Right hindlimb (tissue), 1 donor: Measurements from ENCODE around the gene CAP2.
"Not testable (repeated sequence)": the region's sequence is repeated elsewhere in the genome, so short reads cannot be mapped to it uniquely, and the experiment has no call there.

Source experiments
- DNase-seq: peaks from one replicate; pipeline ENCODE4 v3.0.0-alpha.2; 2018

The CAP2 gene

GRCh38 chr6:17397764-17398194, 4.4 kb downstream of the CAP2 start:
- no peak for DNase-seq

GRCh38 chr6:17405181-17405943, 12.0 kb downstream of the CAP2 start:
- DNase-seq: not testable (repeated sequence)

GRCh38 chr6:17405944-17406245, 12.5 kb downstream of the CAP2 start:
- DNase-seq: no peak

- DNase-seq: no peak
Measured at GRCh38 chr6:17408081-17408480, 14.7 kb downstream of the CAP2 start.

GRCh38 chr6:17410281-17410680, 16.9 kb downstream of the CAP2 start:
- DNase-seq: no peak

GRCh38 chr6:17413313-17413750, 19.9 kb downstream of the CAP2 start:
- no peak for DNase-seq

- not testable (repeated sequence) for DNase-seq
Measured at GRCh38 chr6:17414395-17414794, 21.0 kb downstream of the CAP2 start.

GRCh38 chr6:17415321-17415720, 21.9 kb downstream of the CAP2 start:
- DNase-seq: no peak

- no peak for DNase-seq
Measured at GRCh38 chr6:17416806-17417205, 23.4 kb downstream of the CAP2 start.

- peak; percentile 50 for DNase-seq
Measured at GRCh38 chr6:17417817-17418216, 24.4 kb downstream of the CAP2 start.

- DNase-seq: peak; percentile 32
Measured at GRCh38 chr6:17418281-17419188, 25.1 kb downstream of the CAP2 start.

GRCh38 chr6:17419189-17419575, 25.8 kb downstream of the CAP2 start:
- DNase-seq: no peak

- DNase-seq: no peak
Measured at GRCh38 chr6:17420368-17420767, 27.0 kb downstream of the CAP2 start.

- no peak for DNase-seq
Measured at GRCh38 chr6:17421406-17421805, 28.0 kb downstream of the CAP2 start.

- peak; percentile 56 for DNase-seq
Measured at GRCh38 chr6:17423026-17423425, 29.6 kb downstream of the CAP2 start.

- no peak for DNase-seq
Measured at GRCh38 chr6:17427062-17427461, 33.7 kb downstream of the CAP2 start.

GRCh38 chr6:17427617-17428016, 34.2 kb downstream of the CAP2 start:
- no peak for DNase-seq

- DNase-seq: not testable (repeated sequence)
Measured at GRCh38 chr6:17428595-17429120, 35.3 kb downstream of the CAP2 start.

- peak; percentile 73 for DNase-seq
Measured at GRCh38 chr6:17429383-17430061, 36.1 kb downstream of the CAP2 start.

- DNase-seq: no peak
Measured at GRCh38 chr6:17431581-17431980, 38.2 kb downstream of the CAP2 start.

GRCh38 chr6:17432356-17432755, 39.0 kb downstream of the CAP2 start:
- no peak for DNase-seq

- DNase-seq: no peak
Measured at GRCh38 chr6:17439243-17439993, 46.0 kb downstream of the CAP2 start.
